K562 (cell line): Measurements from ENCODE around the gene SLC20A1. TPM values are rescaled to one million over a fixed set of nuclear protein-coding genes. Genes with fewer than 3 reads are reported as not detected.

ENCODE experiments used
- ATF7 ChIP-seq: fragments of 450-650 bp; IDR thresholded peaks from 2 replicates; pipeline ENCODE4 v1.7.1; 2014; ENCODE audit warnings: mild to moderate bottlenecking, moderate library complexity
- CCAR2 ChIP-seq: fragments of 200-400 bp; formaldehyde crosslinking; IDR thresholded peaks from 2 replicates; pipeline ENCODE4 v1.6.1; 2017; ENCODE audit warnings: mild to moderate bottlenecking, low read depth, low read length
- E2F6 ChIP-seq, 2 experiments: IDR thresholded peaks; 2 replicates each; pipeline ENCODE4 v1.6.1; 2011; ENCODE audit warnings: borderline replicate concordance in 1 of 2, control low read depth in 1 of 2, low read depth in 1 of 2, low read length in 1 of 2, mild to moderate bottlenecking in 1 of 2, mixed read lengths in 1 of 2, moderate library complexity in 1 of 2; ENCODE audit not compliant: insufficient read depth in 1 of 2, insufficient read length in 1 of 2, poor library complexity in 1 of 2, severe bottlenecking in 1 of 2; ENCODE audit errors: extremely low read depth in 1 of 2
- EGR1 ChIP-seq: fragments of 450-650 bp; conservative IDR thresholded peaks from 2 replicates; pipeline ENCODE4 v1.6.1; 2017; ENCODE audit warnings: mild to moderate bottlenecking
- ETV1 ChIP-seq: fragments of 450-650 bp; conservative IDR thresholded peaks from 2 replicates; pipeline ENCODE4 v1.6.1; 2016; ENCODE audit warnings: missing genetic modification characterization, control low read depth, low read depth, missing compliant biosample characterization
- HDAC1 ChIP-seq, 2 experiments: fragments of 450-650 bp; IDR thresholded peaks; 2 replicates each; pipeline ENCODE4 v1.6.1; 2016 to 2017; ENCODE audit warnings: inconsistent platforms in 1 of 2, mild to moderate bottlenecking in 1 of 2, moderate library complexity in 1 of 2
- HMBOX1 ChIP-seq: sonication (generic); IDR thresholded peaks from 2 replicates; pipeline ENCODE4 v1.6.1; 2016
- MAFG ChIP-seq: fragments of 450-650 bp; conservative IDR thresholded peaks from 2 replicates; pipeline ENCODE4 v1.6.1; 2016; ENCODE audit warnings: missing genetic modification characterization, missing compliant biosample characterization
- MED1 ChIP-seq: sonication (generic); formaldehyde crosslinking; IDR thresholded peaks from 2 replicates; pipeline ENCODE4 v1.8.1; 2023; ENCODE audit warnings: missing genetic modification reagents, borderline replicate concordance
- RFX5 ChIP-seq: IDR thresholded peaks from 2 replicates; pipeline ENCODE4 v1.6.1; 2011; ENCODE audit warnings: low read depth, mild to moderate bottlenecking, improper control_type of control experiment, low read length
- RUNX1 ChIP-seq: sonication (generic); IDR thresholded peaks from 2 replicates; pipeline ENCODE4 v1.6.1; 2016; ENCODE audit warnings: antibody characterized with exemption, low read depth
- XRCC4 ChIP-seq: IDR thresholded peaks from one replicate; pipeline ENCODE4 v1.6.1; 2011; ENCODE audit not compliant: insufficient read depth, insufficient read length; ENCODE audit errors: extremely low read depth
- ZBTB2 ChIP-seq: fragments of 450-650 bp; IDR thresholded peaks from 2 replicates; pipeline ENCODE4 v1.6.1; 2016; ENCODE audit warnings: antibody characterized with exemption
- ZC3H4 ChIP-seq: sonication (generic); formaldehyde crosslinking; IDR thresholded peaks from 2 replicates; pipeline ENCODE4 v1.9.0; 2021; ENCODE audit warnings: missing genetic modification reagents, borderline replicate concordance
- ZEB2 ChIP-seq: fragments of 450-650 bp; IDR thresholded peaks from 2 replicates; pipeline ENCODE4 v1.6.1; 2016
- ZNF134 ChIP-seq: fragments of 250-450 bp; sonication (Bioruptor Pico); conservative IDR thresholded peaks from 2 replicates; pipeline ENCODE4 v1.4.0; 2020
- ZNF224 ChIP-seq: sonication (generic); formaldehyde crosslinking; IDR thresholded peaks from 2 replicates; pipeline ENCODE4 v1.8.0; 2022; ENCODE audit warnings: mild to moderate bottlenecking, missing genetic modification reagents
- ZNF253 ChIP-seq: fragments of 250-450 bp; sonication (Bioruptor Pico); conservative IDR thresholded peaks from 2 replicates; pipeline ENCODE4 v1.6.1; 2021; ENCODE audit warnings: mild to moderate bottlenecking
- ZNF695 ChIP-seq: fragments of 450-650 bp; formaldehyde crosslinking; IDR thresholded peaks from 2 replicates; pipeline ENCODE4 v1.4.0; 2020; ENCODE audit warnings: mild to moderate bottlenecking, moderate library complexity
- ZZZ3 ChIP-seq: fragments of 450-650 bp; IDR thresholded peaks from 2 replicates; pipeline ENCODE4 v1.6.1; 2016; ENCODE audit warnings: antibody characterized with exemption, mild to moderate bottlenecking, moderate library complexity
- polyA plus RNA-seq, 8 experiments: library from polyadenylated mRNA; depleted of rRNA in 4 of 8; stranded (reverse) in 5 of 8; unstranded in 3 of 8; fragments of >200 nt; fragmentation: Nextera tagmentation in 2 of 8; fragmentation: Illumina TruSeq in 1 of 8; extraction: Ambion mirVana in 2 of 8; extraction: Trizol in 1 of 8; gene quantifications; 2 replicates each; pipeline versions ENCODE4 v1.2.1 to v1.2.3, GENCODE V29; 2011 to 2014; ENCODE audit warnings: inconsistent platforms in 1 of 8, missing spikeins in 1 of 8
- total RNA-seq, 7 experiments: library from RNA; depleted of rRNA in 6 of 7; stranded (reverse); fragments of >200 nt in 6 of 7; fragmentation: Illumina TruSeq in 2 of 7; extraction: Trizol in 2 of 7; gene quantifications; 2 replicates each; pipeline versions ENCODE4 v1.2.1 to v1.2.3, GENCODE V29; 2011 to 2021; ENCODE audit warnings: low replicate concordance in 1 of 7
- TF ChIP-seq, protein P1 (sequence below), 2 experiments: fragments of 450-650 bp; IDR thresholded peaks; 2 replicates each; pipeline ENCODE4 v1.6.1; 2018; ENCODE audit warnings: mild to moderate bottlenecking in 2 of 2, low read depth in 1 of 2; ENCODE audit not compliant: partially characterized antibody in 2 of 2

The SLC20A1 gene
- total and polyA plus RNA-seq, 9 of the 15 experiments (the other 6 are each of a cell fraction or from before 2014, with no cell fraction given), result 53.8 to 150 (median 74.7) TPM

DNA sequence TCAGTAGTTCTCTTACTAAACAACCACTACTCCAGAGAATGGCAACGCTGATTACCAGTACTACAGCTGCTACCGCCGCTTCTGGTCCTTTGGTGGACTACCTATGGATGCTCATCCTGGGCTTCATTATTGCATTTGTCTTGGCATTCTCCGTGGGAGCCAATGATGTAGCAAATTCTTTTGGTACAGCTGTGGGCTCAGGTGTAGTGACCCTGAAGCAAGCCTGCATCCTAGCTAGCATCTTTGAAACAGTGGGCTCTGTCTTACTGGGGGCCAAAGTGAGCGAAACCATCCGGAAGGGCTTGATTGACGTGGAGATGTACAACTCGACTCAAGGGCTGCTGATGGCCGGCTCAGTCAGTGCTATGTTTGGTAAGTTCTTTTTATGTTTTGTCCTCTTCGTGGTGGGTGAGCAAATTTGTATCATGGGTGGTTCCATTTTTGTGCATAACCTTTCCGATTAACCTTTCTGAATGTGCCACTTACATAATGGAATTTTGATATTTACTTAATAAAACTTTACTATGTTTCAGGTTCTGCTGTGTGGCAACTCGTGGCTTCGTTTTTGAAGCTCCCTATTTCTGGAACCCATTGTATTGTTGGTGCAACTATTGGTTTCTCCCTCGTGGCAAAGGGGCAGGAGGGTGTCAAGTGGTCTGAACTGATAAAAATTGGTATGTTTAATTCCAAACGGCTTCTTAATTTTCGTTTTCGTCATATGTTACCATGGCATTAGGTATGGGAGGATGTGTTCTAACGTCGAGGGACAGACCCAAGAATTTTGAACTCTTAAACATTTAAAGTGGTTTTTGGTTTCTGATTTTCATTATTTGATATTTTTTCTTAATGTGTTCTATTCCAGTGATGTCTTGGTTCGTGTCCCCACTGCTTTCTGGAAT lies 1.3 kb downstream of the SLC20A1 start (continued):
- TF ChIP-seq, protein P1, sequence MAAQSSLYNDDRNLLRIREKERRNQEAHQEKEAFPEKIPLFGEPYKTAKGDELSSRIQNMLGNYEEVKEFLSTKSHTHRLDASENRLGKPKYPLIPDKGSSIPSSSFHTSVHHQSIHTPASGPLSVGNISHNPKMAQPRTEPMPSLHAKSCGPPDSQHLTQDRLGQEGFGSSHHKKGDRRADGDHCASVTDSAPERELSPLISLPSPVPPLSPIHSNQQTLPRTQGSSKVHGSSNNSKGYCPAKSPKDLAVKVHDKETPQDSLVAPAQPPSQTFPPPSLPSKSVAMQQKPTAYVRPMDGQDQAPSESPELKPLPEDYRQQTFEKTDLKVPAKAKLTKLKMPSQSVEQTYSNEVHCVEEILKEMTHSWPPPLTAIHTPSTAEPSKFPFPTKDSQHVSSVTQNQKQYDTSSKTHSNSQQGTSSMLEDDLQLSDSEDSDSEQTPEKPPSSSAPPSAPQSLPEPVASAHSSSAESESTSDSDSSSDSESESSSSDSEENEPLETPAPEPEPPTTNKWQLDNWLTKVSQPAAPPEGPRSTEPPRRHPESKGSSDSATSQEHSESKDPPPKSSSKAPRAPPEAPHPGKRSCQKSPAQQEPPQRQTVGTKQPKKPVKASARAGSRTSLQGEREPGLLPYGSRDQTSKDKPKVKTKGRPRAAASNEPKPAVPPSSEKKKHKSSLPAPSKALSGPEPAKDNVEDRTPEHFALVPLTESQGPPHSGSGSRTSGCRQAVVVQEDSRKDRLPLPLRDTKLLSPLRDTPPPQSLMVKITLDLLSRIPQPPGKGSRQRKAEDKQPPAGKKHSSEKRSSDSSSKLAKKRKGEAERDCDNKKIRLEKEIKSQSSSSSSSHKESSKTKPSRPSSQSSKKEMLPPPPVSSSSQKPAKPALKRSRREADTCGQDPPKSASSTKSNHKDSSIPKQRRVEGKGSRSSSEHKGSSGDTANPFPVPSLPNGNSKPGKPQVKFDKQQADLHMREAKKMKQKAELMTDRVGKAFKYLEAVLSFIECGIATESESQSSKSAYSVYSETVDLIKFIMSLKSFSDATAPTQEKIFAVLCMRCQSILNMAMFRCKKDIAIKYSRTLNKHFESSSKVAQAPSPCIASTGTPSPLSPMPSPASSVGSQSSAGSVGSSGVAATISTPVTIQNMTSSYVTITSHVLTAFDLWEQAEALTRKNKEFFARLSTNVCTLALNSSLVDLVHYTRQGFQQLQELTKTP (IDR thresholded peaks at IDR 0.05; ENCODE audit: low read depth in 1 of 2, partially characterized antibody in 2 of 2), result no peak
- TF ChIP-seq XRCC4 (no peak), ZZZ3 (no peak), E2F6 (IDR thresholded peaks at IDR 0.05; ENCODE audit: borderline replicate concordance in 1 of 2, extremely low read depth in 1 of 2, insufficient read depth in 1 of 2, insufficient read length in 1 of 2, low read depth in 1 of 2, low read length in 1 of 2, poor library complexity in 1 of 2, severe bottlenecking in 1 of 2) (no peak), ZNF695 (no peak), ATF7 (no peak), RUNX1 (no peak), EGR1 (no peak), MAFG (tag) (0 out of 2 replicates have a peak, but pooled peaks have one; percentile 23), ZNF134 (CRISPR knock-in tag) (no peak), ZBTB2 (no peak), ZC3H4 (CRISPR knock-in tag) (no peak), ZNF224 (CRISPR knock-in tag) (no peak), MED1 (CRISPR knock-in tag) (no peak), CCAR2 (no peak), ZNF253 (CRISPR knock-in tag) (no peak), ZEB2 (peak; percentile 60), ETV1 (no peak), RFX5 (peak; percentile 57), HDAC1 (IDR thresholded peaks at IDR 0.05) (0 out of 4 replicates have a peak, but pooled peaks of 1 of the 2 experiments have one; percentile 14), HMBOX1 (no peak)
